ENCODE results near the gene RRAGC.

Gene RRAGC, protein sequence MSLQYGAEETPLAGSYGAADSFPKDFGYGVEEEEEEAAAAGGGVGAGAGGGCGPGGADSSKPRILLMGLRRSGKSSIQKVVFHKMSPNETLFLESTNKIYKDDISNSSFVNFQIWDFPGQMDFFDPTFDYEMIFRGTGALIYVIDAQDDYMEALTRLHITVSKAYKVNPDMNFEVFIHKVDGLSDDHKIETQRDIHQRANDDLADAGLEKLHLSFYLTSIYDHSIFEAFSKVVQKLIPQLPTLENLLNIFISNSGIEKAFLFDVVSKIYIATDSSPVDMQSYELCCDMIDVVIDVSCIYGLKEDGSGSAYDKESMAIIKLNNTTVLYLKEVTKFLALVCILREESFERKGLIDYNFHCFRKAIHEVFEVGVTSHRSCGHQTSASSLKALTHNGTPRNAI

GRCh38 chr1:38859561-38860453, at the start of gene RRAGC:
Gene RRAGC, minus strand, starts transcription at chr1:38859772. Its CDS starts 126 bp downstream, at chr1:38859646.
- DNase-seq: peak; percentile 98

DNA sequence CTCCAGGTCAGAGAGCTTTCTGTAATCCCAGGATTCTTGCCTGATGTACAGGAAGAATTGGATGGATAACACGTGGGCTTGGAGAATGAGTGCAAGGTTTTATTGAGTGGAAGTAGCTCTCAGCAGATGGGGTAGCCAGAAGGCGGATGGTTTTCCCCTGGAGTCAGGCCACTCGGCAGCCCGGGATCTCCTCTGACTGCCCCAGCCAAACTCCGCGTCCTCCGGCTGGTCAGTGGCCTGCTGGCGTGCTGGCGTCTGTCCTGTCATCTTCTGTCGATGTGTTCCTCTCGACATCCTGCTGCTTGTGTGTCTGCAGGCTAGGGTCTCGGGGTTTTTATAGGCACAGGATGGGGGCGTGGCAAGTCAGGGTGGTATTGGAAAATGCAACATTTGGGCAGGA, 49.2 kb upstream of the RRAGC start:
- DNase-seq: no peak

- DNase-seq: no peak
Observed at GRCh38 chr1:38905985-38906384, 46.4 kb upstream of the RRAGC start.

DNA sequence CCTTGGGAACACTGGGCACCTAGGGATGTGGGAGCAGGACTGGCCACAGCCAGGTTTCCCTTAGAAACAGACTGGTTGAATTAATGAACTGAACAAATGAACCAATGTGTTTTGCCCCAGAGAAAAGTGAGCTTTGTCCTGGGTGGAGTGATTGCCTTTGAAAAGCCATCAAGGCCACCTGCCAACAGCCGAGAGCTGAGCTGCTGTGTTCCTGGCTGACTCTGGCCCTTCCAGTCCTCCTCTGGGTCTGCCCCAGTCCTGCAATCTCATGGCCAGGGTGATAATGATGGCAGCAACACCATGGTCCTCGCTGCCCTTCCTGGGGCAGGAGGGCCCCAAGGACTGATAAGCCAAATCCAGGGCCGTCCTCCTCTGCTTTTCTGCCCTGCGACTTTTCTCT, 40.0 kb upstream of the RRAGC start:
- no peak for DNase-seq

DNA sequence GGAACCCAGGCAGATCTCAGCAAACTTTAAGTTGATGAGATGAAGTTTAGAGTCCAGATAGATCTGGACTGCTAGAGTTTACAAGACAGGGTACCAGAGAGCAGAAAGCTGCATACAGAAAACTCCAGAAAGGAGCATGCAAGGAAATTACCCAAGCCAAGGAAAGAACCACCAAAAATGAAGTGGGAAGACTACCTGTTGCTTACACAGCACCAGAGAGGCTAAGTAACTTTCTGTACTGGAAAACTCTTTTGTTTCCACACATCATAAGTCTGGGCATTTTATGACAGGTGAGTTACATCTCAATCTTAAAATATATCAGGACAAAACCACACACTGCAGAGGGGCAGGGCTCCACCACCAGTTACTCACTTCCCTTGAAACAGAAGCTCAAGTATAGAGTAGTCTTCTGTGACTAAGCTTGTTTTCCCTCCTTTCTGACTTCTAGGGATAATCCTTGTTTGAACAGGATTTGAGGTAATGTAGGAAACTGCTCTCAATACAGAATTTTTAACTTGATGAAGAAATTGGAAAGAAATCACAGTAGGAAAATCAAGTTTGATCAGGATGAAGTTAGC, 39.2 kb upstream of the RRAGC start:
- no peak for DNase-seq

GRCh38 chr1:38896169-38896568, 36.6 kb upstream of the RRAGC start:
- no peak for DNase-seq

DNA sequence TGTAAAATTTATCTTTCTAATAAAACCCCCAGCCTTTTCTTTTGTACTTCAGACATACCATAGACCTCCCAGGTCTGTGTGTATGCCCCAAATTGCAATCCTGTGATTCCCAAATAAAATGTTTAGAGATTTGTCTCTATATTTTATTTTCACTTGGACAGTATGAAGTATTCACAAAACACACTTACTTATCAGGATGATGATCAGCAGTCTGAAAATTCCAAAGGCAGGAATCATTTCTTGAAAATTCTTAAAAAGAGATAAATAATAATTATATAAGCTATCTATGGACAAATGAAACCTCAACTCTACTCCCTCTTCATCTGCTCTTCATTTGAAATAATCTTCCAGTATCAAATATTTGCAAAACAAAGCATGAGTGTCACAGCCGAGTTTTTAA, 33.4 kb upstream of the RRAGC start:
- DNase-seq: no peak

GRCh38 chr1:38891753-38892152, 32.2 kb upstream of the RRAGC start:
- DNase-seq: no peak

- DNase-seq: no peak
Observed at GRCh38 chr1:38889589-38889988, 30.0 kb upstream of the RRAGC start.

DNA sequence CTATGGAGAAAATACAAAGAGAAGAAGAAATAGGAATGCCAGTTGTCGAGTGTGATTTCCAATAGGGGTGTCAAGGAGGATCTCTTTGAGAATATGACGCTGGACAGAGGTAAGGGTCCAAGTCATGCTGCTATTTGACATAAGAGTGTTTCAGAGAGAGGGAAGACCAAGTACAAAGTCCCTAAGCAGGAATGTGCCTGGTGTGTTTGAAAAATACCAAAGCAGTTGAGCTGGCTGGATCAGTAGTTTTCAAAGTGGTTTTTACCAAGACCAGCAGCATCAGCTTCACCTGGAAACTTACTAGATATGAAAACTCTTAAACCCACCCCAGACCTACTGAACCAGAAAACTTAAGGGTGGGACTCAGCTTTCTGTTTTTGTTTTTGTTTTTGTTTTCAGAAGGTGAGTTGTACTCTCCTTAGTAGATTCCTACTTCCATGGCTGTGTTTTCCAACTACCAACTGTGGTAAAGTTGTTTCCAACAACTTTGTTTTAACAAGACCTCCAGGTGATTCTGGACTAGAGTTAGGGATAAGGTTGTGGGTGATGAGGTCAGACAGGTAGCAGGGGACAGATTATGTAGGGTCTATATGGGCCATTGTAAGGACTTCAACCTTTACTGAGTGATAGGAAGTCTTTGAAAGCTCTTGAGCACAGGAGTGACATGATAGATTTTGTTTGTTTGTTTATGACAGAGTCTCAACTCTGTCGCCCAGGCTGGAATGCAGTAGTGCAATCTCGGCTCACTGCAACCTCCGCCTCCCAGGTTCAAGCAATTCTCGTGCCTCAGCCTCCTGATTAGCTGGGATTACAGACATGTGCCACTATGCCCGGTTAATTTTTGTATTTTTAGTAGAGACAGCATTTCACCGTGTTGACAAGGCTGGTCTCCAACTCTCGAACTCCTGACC, 29.1 kb upstream of the RRAGC start:
- no peak for DNase-seq

DNA sequence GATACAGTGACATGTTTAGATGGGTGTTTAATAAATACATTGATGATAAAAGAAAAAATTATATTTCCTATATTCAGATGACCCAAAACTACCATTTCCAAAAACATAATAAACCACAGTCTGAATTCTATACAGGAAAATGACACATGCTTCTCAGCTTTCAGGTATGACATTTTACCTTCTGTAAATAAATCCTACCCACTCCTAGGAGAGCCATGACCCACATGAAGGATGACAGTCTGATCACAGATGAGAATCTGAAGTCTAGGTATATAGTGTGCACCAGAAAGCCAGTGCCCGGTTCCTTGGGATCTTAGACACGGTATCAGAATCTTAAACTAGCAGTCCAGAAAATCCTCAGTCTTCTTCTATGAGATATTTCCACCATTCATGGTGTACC, 25.5 kb upstream of the RRAGC start:
- no peak for DNase-seq

- DNase-seq: no peak
Observed at GRCh38 chr1:38881487-38881886, 21.9 kb upstream of the RRAGC start, which contains the start of gene GJA9. Gene GJA9, minus strand, starts transcription at chr1:38881587. Its CDS starts 5,489 bp downstream, at chr1:38876098.

GRCh38 chr1:38875811-38876210, 16.2 kb upstream of the RRAGC start:
- no peak for DNase-seq

- DNase-seq: peak; percentile 96
Observed at GRCh38 chr1:38873027-38873969, 13.7 kb upstream of the RRAGC start, which contains the start of gene MYCBP. Gene MYCBP, minus strand, starts transcription at chr1:38873348. Its CDS starts 43 bp downstream, at chr1:38873305.

DNA sequence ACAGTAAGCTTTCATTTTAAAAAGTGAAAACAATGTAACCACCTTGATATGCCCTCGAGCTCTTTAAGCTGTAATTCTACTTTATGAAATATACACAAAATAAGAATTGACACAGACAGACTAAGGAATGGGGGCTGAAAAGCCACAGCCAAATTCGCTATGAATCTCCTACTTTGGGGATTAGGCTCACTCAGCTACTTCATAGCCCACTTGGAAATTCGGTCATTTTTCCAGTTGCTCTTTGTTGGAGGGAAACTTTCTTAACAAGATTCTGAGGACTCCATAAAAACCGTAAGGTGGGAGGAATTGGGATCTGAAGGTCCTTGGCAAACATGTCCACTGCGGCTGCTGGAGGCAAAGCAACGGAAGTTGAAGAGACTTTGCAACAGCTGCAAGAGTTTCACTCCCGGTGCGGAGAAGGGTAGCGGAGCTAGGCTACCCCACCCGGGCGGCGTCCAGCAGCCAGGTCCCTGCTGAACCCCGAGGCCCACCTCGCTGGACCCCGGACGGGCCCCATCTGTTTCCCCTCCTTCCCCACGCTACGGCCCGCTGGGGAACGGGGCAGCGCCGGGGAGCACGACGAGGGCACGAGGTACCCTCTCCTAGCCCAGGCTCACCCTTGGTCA, 12.9 kb upstream of the RRAGC start:
- peak; percentile 55 for DNase-seq

- no peak for DNase-seq
Observed at GRCh38 chr1:38870996-38871395, 11.4 kb upstream of the RRAGC start.

GRCh38 chr1:38867208-38867607, 7.6 kb upstream of the RRAGC start:
- no peak for DNase-seq

GRCh38 chr1:38865112-38865715, 5.6 kb upstream of the RRAGC start:
- DNase-seq: no peak

- peak; percentile 44 for DNase-seq
Observed at GRCh38 chr1:38860454-38860795, 853 bp upstream of the RRAGC start.
